Measurements from ENCODE around the gene GIN1. TPM values are rescaled to one million over a fixed set of nuclear protein-coding genes. Genes with fewer than 3 reads are reported as not detected.
"Not testable (repeated sequence)": the region's sequence is repeated elsewhere in the genome, so short reads cannot be mapped to it uniquely, and the experiment has no call there.

The GIN1 gene, protein sequence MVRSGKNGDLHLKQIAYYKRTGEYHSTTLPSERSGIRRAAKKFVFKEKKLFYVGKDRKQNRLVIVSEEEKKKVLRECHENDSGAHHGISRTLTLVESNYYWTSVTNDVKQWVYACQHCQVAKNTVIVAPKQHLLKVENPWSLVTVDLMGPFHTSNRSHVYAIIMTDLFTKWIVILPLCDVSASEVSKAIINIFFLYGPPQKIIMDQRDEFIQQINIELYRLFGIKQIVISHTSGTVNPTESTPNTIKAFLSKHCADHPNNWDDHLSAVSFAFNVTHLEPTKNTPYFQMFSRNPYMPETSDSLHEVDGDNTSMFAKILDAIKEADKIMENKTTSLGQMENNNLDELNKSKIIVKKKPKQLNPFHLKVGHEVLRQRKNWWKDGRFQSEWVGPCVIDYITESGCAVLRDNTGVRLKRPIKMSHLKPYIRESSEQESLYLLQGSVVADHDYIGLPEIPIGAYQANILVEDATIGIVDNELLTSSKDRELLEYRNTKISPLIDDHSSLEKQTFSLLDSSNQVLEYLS
- polyA plus RNA-seq (2013, experiment 1 of 2; ENCODE audit: insufficient read length): 5.2 TPM
- polyA plus RNA-seq (2013, experiment 2 of 2; ENCODE audit: insufficient read length): 3.4 TPM

DNA sequence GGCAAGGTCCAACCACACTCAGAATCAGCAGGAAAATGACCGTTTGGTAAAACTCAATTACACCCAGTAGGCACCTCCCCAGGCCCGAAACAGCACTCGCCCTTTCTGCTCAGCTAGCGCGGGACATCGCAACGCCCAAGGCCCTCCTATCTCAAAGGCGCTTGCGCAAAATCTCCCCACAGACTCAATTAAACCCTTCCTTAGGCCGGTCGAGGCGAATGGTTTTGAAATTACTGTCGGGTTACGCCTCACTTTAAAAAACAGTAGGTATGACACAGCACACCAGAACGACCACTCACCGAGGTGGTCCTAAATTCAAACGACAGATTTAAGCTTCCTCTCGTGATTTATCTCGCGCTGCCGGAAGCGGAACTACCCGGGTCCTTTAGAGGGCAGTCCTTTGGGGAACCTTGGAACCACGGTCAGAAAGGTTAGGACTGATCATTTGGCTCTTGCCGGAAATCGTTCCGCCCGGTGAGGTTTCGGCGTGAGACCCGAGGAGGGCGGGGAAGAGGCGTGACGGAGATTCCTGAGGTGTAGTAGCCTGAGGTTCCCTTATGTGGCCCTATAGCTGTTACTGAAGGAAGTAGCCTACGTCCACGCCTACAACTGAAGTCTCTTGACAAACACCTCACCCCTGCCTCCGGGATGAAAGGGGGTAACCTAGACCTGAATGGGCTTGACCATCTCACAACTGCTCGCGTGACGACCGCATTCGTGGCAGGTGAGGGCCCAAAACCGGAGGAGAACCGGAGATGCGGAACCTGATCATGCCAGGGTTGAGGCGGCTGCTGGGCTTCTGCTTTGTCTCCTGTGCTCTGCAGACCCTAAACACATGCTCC, at the start of gene GIN1, which contains the start of gene PPIP5K2:
TSS of gene GIN1 (minus strand) at position 374 of the 842 bp plus-strand sequence. CDS start 11,431 bp downstream, outside the sequence.
TSS of gene PPIP5K2 (plus strand) at position 537 of the 842 bp plus-strand sequence. CDS start 9,289 bp downstream, outside the sequence.
- peak; percentile 99 for DNase-seq

DNA sequence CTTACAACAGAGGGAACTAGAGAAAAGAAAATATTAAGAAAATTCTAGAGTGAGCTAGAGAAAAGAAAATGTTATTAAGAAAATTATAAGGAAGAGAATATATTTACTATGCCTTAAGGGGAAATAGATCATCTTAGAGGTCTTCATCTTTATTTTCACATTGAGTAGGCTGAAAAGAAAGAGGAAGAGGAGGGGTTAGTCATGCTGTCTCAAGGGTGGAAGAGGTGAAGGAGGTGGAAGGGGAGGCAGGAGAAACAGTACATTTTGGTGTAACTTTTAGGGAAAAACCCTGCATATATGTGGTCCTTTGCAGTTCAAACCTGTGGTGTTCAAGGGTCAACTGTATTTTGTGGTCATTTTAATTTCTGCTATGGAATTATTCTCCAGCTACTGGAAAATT, 46.8 kb upstream of the GIN1 start:
- DNase-seq: no peak

GRCh38 chr5:103151156-103151555, 31.2 kb upstream of the GIN1 start:
- no peak for DNase-seq

DNA sequence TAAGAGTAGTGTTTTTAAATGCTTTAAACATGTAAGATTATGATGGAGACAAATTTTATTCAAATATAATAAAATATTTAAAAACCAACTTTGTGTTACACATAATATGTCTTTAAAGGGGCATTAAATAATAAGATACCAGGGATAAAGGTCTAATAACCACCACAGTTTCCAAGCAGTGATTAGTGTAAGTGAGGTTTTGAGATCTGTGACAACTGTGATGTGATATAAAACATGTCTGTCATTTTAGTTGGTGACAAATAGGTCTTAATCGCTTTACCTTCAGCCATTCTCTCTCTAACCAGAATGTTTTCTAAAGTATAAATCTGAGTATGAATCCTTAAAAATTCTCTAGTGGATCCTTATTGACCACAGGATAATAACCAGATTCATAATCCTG, 28.3 kb upstream of the GIN1 start:
- DNase-seq: no peak

DNA sequence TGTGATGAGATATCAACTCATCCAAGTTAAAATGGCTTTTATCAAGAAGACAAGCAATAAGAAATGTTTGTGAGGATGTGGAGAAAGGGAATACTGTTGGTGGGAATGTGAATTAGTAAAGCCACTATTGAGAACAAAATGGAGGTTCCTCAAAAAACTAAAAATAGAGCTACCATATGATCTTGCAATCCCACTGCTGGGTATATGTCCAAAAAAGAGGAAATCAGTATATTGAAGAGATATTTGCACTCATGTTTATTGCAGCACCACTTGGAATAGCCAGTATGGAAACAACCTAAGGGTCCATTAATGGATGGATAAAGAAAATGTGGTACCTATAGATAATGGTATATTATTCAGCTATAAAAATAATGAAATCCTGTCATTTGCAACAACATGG, 25.3 kb upstream of the GIN1 start:
- no peak for DNase-seq

GRCh38 chr5:103142132-103142531, 22.2 kb upstream of the GIN1 start:
- DNase-seq: not testable (repeated sequence)

GRCh38 chr5:103139264-103139865, 19.4 kb upstream of the GIN1 start:
- DNase-seq: peak; percentile 66

GRCh38 chr5:103138202-103138690, 18.3 kb upstream of the GIN1 start:
- no peak for DNase-seq

DNA sequence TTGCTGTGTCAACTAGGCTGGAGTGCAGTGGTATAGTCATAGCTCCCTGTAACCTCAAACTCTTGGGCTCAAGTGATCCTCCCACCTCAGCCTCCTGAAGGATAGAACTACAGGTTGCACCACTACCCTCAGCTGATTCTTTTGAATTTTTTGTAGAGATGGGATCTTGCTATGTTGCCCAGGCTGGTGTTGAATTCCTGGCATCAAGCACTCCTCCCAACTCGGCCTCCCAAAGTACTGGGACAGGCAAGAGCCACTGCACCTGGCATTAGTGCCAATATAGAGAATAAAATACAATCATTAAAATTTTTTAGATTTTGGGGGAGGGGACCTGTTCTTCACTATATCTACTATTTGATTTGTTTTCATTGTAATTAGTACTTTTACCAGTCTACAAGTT, 15.5 kb upstream of the GIN1 start:
- no peak for DNase-seq

GRCh38 chr5:103133231-103133630, 13.3 kb upstream of the GIN1 start:
- DNase-seq: no peak

- DNase-seq: no peak
These were observed 12.7 kb upstream of the GIN1 start for GRCh38 chr5:103132684-103133083.

DNA sequence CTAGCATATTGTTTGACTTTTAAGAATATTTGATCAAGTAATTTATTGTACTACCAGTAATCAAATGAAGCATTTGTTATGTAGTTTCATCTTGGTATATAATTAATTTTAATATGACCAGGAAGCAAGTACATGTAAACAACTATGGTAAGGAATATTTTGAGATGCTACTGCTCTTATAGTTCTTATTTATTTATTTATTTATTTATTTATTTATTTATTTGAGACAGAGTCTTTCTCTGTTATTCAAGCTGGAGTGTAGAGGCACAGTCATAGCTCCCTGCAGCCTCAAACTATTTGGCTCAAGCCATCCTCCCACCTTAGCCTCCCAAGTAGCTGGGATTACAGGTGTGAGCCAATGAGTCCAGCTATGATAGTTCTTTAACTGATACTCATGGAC, 8.3 kb upstream of the GIN1 start:
- no peak for DNase-seq

DNA sequence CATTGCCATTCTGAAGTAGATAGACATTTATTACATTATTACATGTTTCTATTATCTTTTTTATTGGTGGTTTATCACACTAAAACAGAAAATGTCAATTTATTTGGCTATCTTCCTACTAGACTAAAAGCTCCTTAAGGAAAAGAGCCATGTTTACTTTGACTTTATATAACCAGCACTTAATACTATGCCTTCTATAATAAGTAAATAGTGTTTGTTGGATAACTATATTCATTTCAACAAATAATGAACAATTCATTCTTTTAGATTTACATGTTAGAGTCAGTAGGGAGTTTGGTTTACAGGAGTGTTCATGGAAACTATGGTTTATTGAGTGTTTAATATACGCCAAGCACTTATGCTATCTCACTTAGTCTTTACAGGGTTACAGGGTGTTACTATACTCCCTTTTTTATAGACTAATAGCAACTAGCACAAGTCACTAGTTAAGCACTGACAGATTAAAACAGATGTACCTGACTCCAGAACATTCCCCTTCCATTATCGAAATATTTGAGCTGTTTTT, 7.4 kb upstream of the GIN1 start:
- no peak for DNase-seq

DNA sequence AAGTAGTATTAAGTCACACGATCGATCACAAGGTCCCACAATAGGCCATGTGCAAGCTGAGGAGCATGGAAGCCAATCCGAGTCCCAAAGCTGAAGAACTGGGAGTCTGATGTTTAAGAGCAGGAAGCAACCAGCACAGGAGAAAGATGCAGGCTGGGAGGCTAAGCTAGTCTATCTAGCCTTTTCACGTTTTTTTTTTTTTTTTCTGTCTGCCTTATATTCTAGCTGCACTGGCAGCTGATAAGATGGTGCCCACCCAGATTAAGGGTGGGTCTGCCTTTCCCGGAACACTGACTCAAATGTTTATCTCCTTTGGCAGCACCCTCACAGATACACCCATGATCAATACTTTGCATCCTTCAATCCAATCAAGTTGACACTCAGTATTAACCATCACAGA, 6.6 kb upstream of the GIN1 start:
- no peak for DNase-seq

- no peak for DNase-seq
These were observed 2.3 kb upstream of the GIN1 start for GRCh38 chr5:103122242-103122641.

- peak; percentile 19 for DNase-seq
These were observed 766 bp upstream of the GIN1 start for GRCh38 chr5:103120607-103121200.

- peak; percentile 12 for DNase-seq
These were observed 721 bp downstream of the GIN1 start for GRCh38 chr5:103119070-103119764.

DNA sequence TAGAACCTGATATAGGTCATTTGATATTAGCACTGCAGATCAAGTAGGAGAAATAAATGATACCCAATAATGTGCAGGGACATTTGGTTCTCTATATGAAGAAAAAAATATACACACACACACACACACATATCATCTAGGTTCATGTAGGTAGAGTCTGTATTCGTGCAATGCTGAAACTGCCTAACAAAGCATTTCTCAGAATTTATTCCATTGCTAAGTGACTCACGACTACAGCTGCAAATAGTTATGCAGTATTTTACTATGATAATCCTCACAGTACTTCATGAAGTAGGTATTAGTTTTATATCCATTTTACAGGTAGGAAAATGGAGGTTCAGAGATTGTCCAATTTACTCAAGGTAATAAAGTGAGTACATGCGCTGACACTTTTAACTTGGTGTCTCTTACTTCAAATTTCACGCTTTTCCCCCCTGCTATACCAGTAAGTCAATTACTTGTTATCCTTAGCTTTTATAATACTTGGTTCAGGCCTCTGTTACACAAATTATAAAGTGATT, 2.4 kb downstream of the GIN1 start:
- no peak for DNase-seq

DNA sequence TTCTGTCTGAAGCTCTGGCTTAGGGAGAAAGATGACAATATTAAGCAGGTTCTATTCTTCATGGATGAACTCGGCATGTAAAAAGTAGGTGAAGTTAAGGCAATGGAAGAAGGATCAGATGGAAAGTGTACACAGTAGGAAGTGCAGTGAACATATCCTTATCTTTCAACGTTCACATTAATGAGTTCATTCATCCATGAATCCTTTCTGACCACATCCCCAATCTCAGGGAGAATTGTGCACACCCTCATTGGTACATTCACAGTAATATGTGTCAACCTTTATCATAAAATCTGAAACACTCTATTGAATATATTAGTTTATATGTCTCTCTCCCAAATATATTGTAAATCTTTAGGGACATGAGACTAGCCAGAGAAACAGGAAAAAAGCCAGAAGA, 5.5 kb downstream of the GIN1 start:
- DNase-seq: no peak

DNA sequence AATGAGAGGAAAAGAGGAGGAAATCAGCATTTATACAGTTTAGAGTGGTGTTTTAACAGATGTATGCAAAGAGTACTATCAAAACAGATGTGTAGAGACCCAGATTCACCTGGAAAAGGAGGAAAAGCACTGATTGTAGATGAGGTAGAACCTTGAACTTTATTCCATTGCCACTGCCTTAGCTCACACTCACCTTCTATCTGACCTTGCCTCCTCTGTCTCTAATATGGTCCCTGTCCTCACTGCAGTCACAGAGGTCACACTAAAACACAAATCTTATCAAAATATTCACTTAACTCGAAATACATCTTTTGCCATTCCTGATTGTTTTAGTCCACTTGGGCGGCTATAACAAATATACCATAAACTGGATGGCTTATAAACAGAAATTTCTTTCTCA, 7.0 kb downstream of the GIN1 start:
- DNase-seq: no peak

- no peak for DNase-seq
These were observed 8.5 kb downstream of the GIN1 start for GRCh38 chr5:103111468-103111867.

Data from fibroblast of skin of back (primary cell).